ENCODE results near the gene NAA10. TPM values are rescaled to one million over a fixed set of nuclear protein-coding genes. Genes with fewer than 3 reads are reported as not detected.

NAA10 gene
- total RNA-seq, 1 experiment from 2014 or later: 124 TPM

DNA sequence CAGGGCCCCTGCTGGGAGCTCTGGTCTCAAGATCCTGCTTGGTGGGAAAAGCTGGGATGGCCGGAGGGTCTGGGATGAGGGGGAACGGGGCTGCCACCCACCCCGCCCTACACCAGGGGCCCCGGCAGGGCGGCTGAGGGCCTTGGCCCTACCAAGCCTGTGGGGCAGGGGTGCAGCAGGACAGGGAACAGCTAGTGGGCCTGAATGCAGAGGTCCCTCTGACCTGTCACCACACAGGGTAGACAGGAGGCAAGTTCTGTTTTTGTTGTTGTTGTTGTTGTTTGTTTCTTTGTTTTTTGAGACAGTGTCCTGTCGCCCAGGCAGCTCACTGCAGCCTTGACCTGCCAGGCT is 9.9 kb upstream of the NAA10 start:
- Histone ChIP-seq H3K4me1 (ENCODE audit: control insufficient read depth in 1 of 2, insufficient read depth in 2 of 2, low read length in 2 of 2) (no peaks in the 10 kb centered on the region; a peak in 1 of 4 replicates), H3K9ac (ENCODE audit: low read length) (no peak overlapping the region), H3K9me3 (ENCODE audit: control insufficient read depth in 1 of 2, insufficient read depth in 1 of 2, low read depth in 1 of 2, low read length in 2 of 2) (no peaks in the 10 kb centered on the region), H3K4me2 (ENCODE audit: low read length) (no peak overlapping the region), H3K27ac (ENCODE audit: low read depth, low read length) (no peak overlapping the region), H3K4me3 (replicated peaks in 1 of 2; ENCODE audit: low read depth in 1 of 2, low read length in 2 of 2) (no peak overlapping the region), H4K20me1 (ENCODE audit: insufficient read depth) (no peaks in the 10 kb centered on the region), H3K9me2 (ENCODE audit: insufficient read depth) (no peaks in the 10 kb centered on the region), H3K27me3 (ENCODE audit: insufficient read depth, low read length) (no peaks in the 10 kb centered on the region), H2AFZ (ENCODE audit: low read depth, low read length, poor library complexity, severe bottlenecking) (no peak overlapping the region), H3K36me3 (ENCODE audit: control insufficient read depth in 1 of 2, insufficient read depth in 2 of 2, low read length in 2 of 2) (no peaks in the 10 kb centered on the region), H3K79me2 (ENCODE audit: insufficient read depth, low read length) (no peaks in the 10 kb centered on the region)
- intact Hi-C loops (cut with micrococcal nuclease): no loop called here
- DNase-seq (ENCODE audit: low read depth, low spot score) (no peak), ATAC-seq (no peak)
- RAD21 ChIA-PET (ENCODE audit: low non-redundant PET in 1 of 2, low total read pairs in 2 of 2, uncharacterized antibody in 2 of 2, unreplicated experiment in 2 of 2): interaction anchor here in 1 of 2 experiments (0.6 kb wide), 1 partner anchor 277 kb away, joined by 3 read pairs; no protein-coding TSS in a partner anchor
- CTCF ChIA-PET: no interaction called here
- POLR2A ChIA-PET: interaction anchor here (1.2 to 1.9 kb wide), 2 partner anchors 16 to 150 kb away, joined by 3 to 6 read pairs; partner anchors contain the start of genes IDH3G and SSR4
- BruUV-seq (replicated peaks): no TSS peak
- no peak for TF ChIP-seq ZNF274 (IDR thresholded peaks at IDR 0.05; ENCODE audit: low read depth, low read length)
- no peak for TF ChIP-seq JUND (IDR thresholded peaks at IDR 0.05)
- no peak for TF ChIP-seq ELF1 (IDR thresholded peaks at IDR 0.05; ENCODE audit: borderline replicate concordance, low read depth)
- no peak for TF ChIP-seq EGR1 (IDR thresholded peaks at IDR 0.05; ENCODE audit: low read depth)
- TF ChIP-seq, protein P1, sequence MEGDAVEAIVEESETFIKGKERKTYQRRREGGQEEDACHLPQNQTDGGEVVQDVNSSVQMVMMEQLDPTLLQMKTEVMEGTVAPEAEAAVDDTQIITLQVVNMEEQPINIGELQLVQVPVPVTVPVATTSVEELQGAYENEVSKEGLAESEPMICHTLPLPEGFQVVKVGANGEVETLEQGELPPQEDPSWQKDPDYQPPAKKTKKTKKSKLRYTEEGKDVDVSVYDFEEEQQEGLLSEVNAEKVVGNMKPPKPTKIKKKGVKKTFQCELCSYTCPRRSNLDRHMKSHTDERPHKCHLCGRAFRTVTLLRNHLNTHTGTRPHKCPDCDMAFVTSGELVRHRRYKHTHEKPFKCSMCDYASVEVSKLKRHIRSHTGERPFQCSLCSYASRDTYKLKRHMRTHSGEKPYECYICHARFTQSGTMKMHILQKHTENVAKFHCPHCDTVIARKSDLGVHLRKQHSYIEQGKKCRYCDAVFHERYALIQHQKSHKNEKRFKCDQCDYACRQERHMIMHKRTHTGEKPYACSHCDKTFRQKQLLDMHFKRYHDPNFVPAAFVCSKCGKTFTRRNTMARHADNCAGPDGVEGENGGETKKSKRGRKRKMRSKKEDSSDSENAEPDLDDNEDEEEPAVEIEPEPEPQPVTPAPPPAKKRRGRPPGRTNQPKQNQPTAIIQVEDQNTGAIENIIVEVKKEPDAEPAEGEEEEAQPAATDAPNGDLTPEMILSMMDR (IDR thresholded peaks at IDR 0.05 in 2 of 3, conservative IDR thresholded peaks at IDR 0.05 in 1 of 3; ENCODE audit: borderline replicate concordance in 1 of 3, insufficient read depth in 1 of 3, low read depth in 2 of 3, low read length in 2 of 3): no peak
- no peak for TF ChIP-seq EZH2 (IDR thresholded peaks at IDR 0.05)
- no peak for TF ChIP-seq SRF (IDR thresholded peaks at IDR 0.05; ENCODE audit: low read depth)
- no peak for TF ChIP-seq CBX3 (IDR thresholded peaks at IDR 0.05; ENCODE audit: low read depth)
- no peak for TF ChIP-seq FOSL1 (IDR thresholded peaks at IDR 0.05; ENCODE audit: low read depth)
- no peak for TF ChIP-seq SP1 (IDR thresholded peaks at IDR 0.05; ENCODE audit: low read depth)
- no peak for TF ChIP-seq ZFX (IDR thresholded peaks at IDR 0.05)
- no peak for TF ChIP-seq YY1 (IDR thresholded peaks at IDR 0.05; ENCODE audit: extremely low read depth, insufficient replicate concordance, low read depth, low read length)
- no peak for TF ChIP-seq EZH2phosphoT487 (IDR thresholded peaks at IDR 0.05; ENCODE audit: borderline replicate concordance)
- TF ChIP-seq, protein P2, sequence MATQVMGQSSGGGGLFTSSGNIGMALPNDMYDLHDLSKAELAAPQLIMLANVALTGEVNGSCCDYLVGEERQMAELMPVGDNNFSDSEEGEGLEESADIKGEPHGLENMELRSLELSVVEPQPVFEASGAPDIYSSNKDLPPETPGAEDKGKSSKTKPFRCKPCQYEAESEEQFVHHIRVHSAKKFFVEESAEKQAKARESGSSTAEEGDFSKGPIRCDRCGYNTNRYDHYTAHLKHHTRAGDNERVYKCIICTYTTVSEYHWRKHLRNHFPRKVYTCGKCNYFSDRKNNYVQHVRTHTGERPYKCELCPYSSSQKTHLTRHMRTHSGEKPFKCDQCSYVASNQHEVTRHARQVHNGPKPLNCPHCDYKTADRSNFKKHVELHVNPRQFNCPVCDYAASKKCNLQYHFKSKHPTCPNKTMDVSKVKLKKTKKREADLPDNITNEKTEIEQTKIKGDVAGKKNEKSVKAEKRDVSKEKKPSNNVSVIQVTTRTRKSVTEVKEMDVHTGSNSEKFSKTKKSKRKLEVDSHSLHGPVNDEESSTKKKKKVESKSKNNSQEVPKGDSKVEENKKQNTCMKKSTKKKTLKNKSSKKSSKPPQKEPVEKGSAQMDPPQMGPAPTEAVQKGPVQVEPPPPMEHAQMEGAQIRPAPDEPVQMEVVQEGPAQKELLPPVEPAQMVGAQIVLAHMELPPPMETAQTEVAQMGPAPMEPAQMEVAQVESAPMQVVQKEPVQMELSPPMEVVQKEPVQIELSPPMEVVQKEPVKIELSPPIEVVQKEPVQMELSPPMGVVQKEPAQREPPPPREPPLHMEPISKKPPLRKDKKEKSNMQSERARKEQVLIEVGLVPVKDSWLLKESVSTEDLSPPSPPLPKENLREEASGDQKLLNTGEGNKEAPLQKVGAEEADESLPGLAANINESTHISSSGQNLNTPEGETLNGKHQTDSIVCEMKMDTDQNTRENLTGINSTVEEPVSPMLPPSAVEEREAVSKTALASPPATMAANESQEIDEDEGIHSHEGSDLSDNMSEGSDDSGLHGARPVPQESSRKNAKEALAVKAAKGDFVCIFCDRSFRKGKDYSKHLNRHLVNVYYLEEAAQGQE (IDR thresholded peaks at IDR 0.05; ENCODE audit: low read depth): no peak
- TF ChIP-seq CEBPB (IDR thresholded peaks at IDR 0.05; ENCODE audit: low read depth): no peak
- TF ChIP-seq, protein P3, sequence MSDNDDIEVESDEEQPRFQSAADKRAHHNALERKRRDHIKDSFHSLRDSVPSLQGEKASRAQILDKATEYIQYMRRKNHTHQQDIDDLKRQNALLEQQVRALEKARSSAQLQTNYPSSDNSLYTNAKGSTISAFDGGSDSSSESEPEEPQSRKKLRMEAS (IDR thresholded peaks at IDR 0.05): no peak
- TF ChIP-seq POLR2AphosphoS5 (IDR thresholded peaks at IDR 0.05; ENCODE audit: low read depth, low read length): no peak
- no peak for TF ChIP-seq SIN3A (IDR thresholded peaks at IDR 0.05; ENCODE audit: low read depth)
- TF ChIP-seq, protein P4, sequence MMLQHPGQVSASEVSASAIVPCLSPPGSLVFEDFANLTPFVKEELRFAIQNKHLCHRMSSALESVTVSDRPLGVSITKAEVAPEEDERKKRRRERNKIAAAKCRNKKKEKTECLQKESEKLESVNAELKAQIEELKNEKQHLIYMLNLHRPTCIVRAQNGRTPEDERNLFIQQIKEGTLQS (IDR thresholded peaks at IDR 0.05): no peak
